HG03521 (cell line): ENCODE results near the gene FRMPD4.
A peak's percentile ranks its signal among the peaks of the same experiment; 100 is the strongest.

Experiments used
- ATAC-seq: cut with Tn5 transposase; IDR thresholded peaks from one replicate; pipeline ENCODE4 v1.9.1; 2021; ENCODE audit warnings: mild to moderate bottlenecking, moderate library complexity; ENCODE audit not compliant: unreplicated experiment

FRMPD4 gene

GRCh38 chrX:12711435-12712040, 573.3 kb downstream of the FRMPD4 start:
- ATAC-seq = no peak

- ATAC-seq = no peak
Measured at GRCh38 chrX:12716574-12716973, 578.3 kb downstream of the FRMPD4 start.

- ATAC-seq = no peak
Measured at GRCh38 chrX:12719837-12720236, 581.6 kb downstream of the FRMPD4 start.

GRCh38 chrX:12721042-12721441, 582.8 kb downstream of the FRMPD4 start:
- ATAC-seq = no peak

- no peak for ATAC-seq
Measured at GRCh38 chrX:12722314-12722713, 584.0 kb downstream of the FRMPD4 start.

GRCh38 chrX:12741416-12741815, 603.1 kb downstream of the FRMPD4 start:
- ATAC-seq = no peak

- no peak for ATAC-seq
Measured at GRCh38 chrX:12747433-12747832, 609.2 kb downstream of the FRMPD4 start.

GRCh38 chrX:12751887-12752286, 613.6 kb downstream of the FRMPD4 start:
- no peak for ATAC-seq

- no peak for ATAC-seq
Measured at GRCh38 chrX:12753366-12753765, 615.1 kb downstream of the FRMPD4 start.

- no peak for ATAC-seq
Measured at GRCh38 chrX:12758291-12758690, 620.0 kb downstream of the FRMPD4 start.

- ATAC-seq = no peak
Measured at GRCh38 chrX:12767856-12768255, 629.6 kb downstream of the FRMPD4 start.

- no peak for ATAC-seq
Measured at GRCh38 chrX:12768491-12768890, 630.2 kb downstream of the FRMPD4 start.

GRCh38 chrX:12770440-12770839, 632.2 kb downstream of the FRMPD4 start:
- no peak for ATAC-seq

GRCh38 chrX:12771445-12772069, 633.3 kb downstream of the FRMPD4 start:
- ATAC-seq = peak; percentile 99
